NCI-H748 (cell line): ENCODE data around the gene RAPGEF4.

ENCODE experiments used
- DNase-seq: peaks from one replicate; lab custom pipeline; 2025; ENCODE audit not compliant: unreplicated experiment; lab: John Stamatoyannopoulos, UW

Gene RAPGEF4

GRCh38 chr2:172735582-172736423 is at the start of gene RAPGEF4:
Gene RAPGEF4 (plus strand): TSS chr2:172735845. CDS start chr2:172735984, 139 bp downstream.
- DNase-seq = peak; percentile 66

DNA sequence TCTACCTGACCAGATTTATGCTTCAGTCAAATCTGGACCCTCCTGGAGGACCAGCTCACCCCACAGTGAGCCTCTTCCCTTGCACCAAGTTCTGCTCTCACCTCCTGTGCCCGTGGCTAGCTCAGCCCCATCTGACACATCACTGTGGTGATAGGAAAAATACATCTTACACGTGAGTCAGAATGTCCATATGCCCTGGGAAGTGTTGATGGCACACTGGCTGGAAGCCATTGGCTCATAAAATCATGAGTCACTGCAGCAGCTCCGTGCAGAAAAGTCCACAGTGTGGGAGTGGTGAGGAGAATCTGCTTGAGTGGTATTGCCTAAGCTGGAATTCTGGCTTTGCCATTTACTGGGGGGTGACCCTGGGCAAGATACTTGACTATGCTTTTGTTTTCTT is 42.6 kb upstream of the RAPGEF4 start:
- peak; percentile 8 for DNase-seq

- DNase-seq = no peak
Measured at GRCh38 chr2:172693529-172694455, 41.9 kb upstream of the RAPGEF4 start.

DNA sequence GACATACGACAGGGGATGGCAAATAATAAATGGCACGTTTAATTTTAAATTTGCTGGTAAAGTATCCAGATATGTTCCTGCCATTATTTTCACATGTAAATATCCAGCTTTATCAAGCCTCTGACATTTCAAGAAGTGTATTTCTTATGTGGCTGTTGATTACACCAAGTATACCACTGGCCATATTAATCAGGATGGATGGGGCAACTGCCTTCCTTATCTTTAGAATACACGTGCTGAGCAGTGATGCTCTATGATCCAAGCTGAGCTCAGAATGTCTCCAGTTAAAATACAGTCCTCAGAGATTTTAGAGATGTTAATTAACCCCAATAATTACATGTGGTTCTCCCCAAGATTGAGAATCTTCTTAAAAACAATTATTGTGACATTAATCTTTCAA is 38.3 kb upstream of the RAPGEF4 start:
- no peak for DNase-seq

- no peak for DNase-seq
Measured at GRCh38 chr2:172698041-172698863, 37.4 kb upstream of the RAPGEF4 start.

DNA sequence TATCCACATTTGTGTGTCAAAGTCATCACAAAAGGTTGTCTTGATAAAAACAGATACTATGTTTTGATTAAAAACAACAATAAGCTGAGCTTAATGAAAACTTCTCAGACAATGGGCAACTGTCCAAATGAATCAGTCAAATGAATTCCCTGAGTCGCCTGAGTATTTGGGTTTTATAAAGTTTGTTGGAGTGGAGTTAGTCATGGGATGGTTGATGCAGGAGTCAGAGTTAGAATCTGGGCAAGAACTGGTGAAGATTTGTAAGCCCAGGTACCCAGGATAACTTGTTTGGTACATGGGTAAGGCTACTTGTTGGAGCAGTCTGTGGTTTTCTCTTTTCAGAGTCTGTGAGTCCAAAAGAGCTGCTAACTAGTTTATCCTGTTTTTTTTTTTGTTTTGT is 34.4 kb upstream of the RAPGEF4 start:
- DNase-seq = no peak

DNA sequence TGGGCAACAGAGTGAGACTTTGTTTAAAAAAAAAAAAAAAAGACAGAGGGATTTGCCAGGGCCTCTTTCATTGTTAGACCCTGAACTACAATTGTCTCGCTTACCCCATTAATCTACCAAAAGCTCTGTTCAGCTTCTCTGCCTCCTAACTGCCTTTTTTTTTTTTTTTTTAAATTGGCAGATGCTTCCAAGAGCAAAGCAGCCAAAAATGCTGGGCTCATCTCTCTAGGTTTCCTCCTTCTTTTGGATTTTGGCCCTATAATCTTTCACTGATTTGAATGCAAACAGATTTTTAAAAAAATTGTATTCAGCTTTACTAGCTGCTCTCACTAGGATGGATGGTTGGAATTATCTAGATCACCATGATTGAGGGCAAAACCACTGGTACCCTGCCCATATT is 33.2 kb upstream of the RAPGEF4 start:
- DNase-seq = no peak

- peak; percentile 54 for DNase-seq
Measured at GRCh38 chr2:172704072-172704936, 31.3 kb upstream of the RAPGEF4 start.

GRCh38 chr2:172705352-172705751 is 30.3 kb upstream of the RAPGEF4 start:
- DNase-seq = no peak

GRCh38 chr2:172708247-172708646 is 27.4 kb upstream of the RAPGEF4 start:
- DNase-seq = no peak

GRCh38 chr2:172709566-172710291 is 25.9 kb upstream of the RAPGEF4 start:
- DNase-seq = no peak

DNA sequence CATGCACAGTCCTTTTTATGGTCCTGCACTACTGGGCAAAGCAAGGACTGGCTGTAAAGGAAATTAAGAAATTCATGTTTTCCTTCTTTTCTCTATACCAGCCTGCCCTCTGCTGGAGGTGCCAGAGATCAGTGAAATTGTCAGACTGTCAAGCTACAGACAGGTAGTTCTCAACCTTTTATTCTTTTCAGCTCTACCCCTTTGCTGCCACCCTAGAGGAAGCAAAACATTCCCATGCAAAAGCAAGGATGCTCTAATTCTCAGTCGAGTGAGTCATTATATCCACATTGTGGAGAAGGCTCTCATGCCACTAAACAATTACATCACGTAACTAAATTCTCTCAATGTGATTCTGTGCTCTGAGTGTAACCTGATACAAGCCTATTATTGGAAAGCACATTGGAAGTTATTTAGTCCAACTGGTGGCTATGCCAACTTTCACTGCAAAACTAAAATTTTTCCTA is 25.0 kb upstream of the RAPGEF4 start:
- DNase-seq = peak; percentile 83

- DNase-seq = no peak
Measured at GRCh38 chr2:172711110-172711509, 24.5 kb upstream of the RAPGEF4 start.

- DNase-seq = no peak
Measured at GRCh38 chr2:172712251-172712650, 23.4 kb upstream of the RAPGEF4 start.

- no peak for DNase-seq
Measured at GRCh38 chr2:172713365-172713875, 22.2 kb upstream of the RAPGEF4 start.

- DNase-seq = no peak
Measured at GRCh38 chr2:172722481-172722880, 13.2 kb upstream of the RAPGEF4 start.

GRCh38 chr2:172723286-172723685 is 12.4 kb upstream of the RAPGEF4 start:
- no peak for DNase-seq

DNA sequence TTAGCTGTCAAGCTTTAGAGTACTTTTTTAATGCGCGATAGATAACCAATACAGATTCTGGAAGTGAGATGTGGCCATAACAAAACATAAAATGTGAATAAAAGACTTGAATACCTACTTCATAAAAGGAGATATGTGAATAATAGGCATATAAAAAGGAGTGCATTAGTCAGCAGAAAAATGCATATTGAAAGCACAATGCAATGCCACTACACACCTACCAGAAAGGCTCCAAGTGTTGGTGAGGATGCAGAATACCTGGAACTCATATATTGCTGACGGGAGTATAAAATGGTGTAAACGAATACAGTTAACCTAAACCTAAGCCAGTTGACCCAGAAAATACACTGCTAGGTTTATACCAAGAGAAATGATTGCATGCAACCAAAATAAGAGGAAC is 10.9 kb upstream of the RAPGEF4 start:
- DNase-seq = no peak

- no peak for DNase-seq
Measured at GRCh38 chr2:172725284-172725683, 10.4 kb upstream of the RAPGEF4 start.
